NCI-H510A (cell line): ENCODE data around the gene ST6GALNAC4.
"Not testable (repeated sequence)": the region's sequence is repeated elsewhere in the genome, so short reads cannot be mapped to it uniquely, and the experiment has no call there.

Experiments used
- DNase-seq: peaks from one replicate; lab custom pipeline; 2025; lab: John Stamatoyannopoulos, UW

Gene ST6GALNAC4

GRCh38 chr9:127870153-127870491, 46.7 kb downstream of the ST6GALNAC4 start:
- not testable (repeated sequence) for DNase-seq

DNA sequence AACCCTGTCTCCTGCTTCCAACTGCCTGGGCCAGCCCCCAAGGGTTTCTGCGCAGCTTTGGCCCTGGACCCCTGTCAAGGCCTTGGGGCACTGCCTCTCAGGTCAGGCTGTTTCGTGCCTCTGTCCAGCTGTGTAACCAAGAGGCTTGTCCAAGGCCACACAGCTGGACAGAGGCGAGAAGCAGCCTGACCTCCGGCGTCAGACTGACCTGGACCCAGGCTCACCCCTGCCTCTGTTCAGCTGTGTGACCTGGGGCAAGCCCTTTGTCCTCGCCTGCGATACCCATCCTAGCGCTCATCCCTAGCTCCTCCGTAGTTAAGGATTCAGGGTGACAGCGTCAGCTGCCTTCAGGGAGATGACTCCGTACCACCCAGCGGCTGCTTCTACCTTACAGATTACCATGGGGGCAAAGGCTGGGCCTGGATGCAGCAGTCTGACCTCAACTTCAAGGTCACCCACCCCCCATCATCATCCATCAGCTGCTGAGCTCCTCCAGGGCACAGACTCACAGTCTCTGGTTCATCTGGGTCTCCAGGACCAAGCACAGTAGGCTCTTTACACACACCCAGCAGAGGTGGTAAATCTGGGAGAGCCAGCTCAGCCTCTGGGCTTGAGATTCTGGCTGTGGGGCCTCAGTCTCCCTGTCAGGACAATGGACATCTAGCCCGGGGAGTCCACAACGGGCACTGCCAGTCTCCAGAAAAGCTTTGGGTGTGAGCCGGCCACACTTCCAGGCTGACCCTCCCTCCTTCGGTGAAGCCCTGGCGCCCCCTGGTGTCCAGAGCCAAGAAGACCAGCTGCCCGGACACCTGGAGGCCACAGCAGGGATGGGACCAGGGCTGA, 47.3 kb downstream of the ST6GALNAC4 start:
- peak; percentile 65 for DNase-seq

- DNase-seq, result no peak
These were observed 48.5 kb downstream of the ST6GALNAC4 start for GRCh38 chr9:127868278-127868902.

GRCh38 chr9:127867356-127868277, 49.2 kb downstream of the ST6GALNAC4 start:
- no peak for DNase-seq

DNA sequence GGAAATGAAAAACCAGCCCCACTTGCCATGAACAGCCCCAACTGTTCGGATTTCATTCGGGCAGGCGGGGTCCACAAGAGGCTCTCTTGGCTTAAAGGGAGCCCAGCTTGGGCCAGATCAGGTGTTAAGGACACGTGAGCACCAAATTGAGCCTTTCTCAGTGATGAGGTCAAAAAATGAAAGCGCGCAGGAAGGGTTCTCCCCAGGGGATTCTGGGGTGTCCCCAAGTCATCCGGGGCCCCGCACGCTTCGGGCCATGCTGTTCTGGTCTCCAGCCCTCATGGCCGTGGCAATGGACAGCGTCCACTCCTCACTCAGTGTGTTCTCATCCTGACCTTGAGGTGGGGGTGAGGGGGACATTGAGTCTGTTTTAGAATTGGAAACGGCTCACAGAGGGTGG, 50.3 kb downstream of the ST6GALNAC4 start:
- DNase-seq, result no peak

DNA sequence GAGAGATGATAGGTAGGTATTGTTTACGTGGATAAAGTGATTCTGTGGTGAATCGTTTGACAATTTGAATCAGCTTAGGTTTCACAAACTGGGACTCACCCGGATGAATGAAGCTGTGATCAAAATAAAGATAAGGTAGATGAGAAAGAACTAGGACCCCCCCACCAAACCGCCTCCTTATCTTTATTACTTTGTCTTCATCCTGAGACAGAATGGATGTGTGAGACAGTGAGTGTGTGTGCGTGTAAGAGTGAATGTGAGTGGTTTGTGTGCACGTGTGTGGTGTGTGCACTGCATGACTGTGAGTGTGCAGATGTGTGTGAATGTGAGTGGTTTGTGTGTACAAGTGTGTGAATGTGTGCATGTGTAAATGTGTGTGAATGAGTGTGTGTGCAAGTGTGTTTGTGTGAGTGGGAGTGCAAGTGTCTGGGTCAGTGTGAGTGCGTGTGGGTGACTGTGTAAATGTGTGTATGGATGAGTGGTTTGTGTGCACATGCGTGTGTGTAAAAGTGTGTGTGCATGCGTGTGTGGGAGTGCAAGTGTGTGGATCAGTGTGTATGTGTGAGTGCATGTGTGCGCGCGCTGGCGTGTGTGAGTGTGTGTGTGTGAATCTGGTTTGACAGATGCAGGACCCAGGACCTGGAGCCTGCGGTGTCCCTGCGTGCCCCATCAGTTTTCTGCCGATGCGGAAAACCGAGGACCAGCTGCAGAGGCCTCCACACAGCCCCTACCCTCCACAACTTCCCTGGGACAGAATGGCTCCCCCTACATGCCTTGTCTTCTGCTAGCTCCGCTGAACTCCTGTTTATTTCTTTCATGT, 51.0 kb downstream of the ST6GALNAC4 start:
- no peak for DNase-seq

GRCh38 chr9:127863191-127863621, 53.6 kb downstream of the ST6GALNAC4 start:
- no peak for DNase-seq

GRCh38 chr9:127862075-127863011, 54.5 kb downstream of the ST6GALNAC4 start:
- no peak for DNase-seq

DNA sequence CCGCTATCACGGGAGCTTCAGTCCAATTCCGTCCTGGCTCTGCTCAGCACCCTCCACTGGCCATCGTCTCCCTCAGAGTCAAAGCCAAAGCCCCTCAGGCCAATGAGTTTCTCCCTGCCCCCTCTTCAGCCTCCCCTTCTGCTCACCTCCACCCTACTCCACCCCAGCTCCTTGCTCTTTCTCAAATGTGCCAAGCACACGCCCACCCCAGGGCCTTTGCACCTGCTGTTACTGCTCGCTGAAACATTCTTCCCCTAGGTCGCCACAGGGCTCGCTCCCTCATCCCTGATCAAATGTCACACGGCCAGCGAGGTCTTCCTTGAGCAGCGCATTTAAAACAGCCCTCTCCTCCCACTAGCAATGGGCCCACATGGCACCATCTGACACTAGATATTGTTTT, 56.1 kb downstream of the ST6GALNAC4 start:
- DNase-seq, result no peak

GRCh38 chr9:127860260-127860659, 56.6 kb downstream of the ST6GALNAC4 start:
- no peak for DNase-seq

DNA sequence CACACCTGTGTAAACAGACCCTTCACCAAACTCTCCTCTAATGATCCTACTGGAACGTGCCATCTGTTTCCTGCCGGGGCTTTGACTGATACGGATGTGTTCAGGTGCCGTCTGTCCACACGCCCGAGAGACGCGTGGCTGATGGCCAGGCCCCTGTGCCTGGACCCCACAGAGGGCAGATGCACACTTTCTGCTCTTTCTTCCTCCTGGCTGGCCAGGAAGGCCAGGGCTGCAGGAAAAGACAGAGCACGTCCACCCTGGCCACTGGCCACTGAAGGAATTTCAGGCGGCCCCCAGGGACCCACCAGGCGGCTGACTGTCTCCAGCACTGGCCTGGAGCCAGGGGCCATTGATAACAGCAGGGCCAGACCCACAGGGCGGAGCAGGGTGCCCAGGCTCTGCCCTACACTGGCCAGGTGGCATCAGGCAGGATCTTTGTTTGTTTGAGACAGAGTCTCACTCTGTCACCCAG, 58.8 kb downstream of the ST6GALNAC4 start:
- DNase-seq, result no peak
